Epithelial cell of prostate (primary cell): ENCODE results near the gene MVP.
"Not testable (repeated sequence)": the region's sequence is repeated elsewhere in the genome, so short reads cannot be mapped to it uniquely, and the experiment has no call there.

Experiments used
- DNase-seq: peaks from one replicate; pipeline ENCODE4 v3.0.0-alpha.2; 2011; ENCODE audit warnings: low read depth, low spot score
- H3K27ac ChIP-seq: fragments of 450-650 bp; 2 replicates; pipeline ENCODE4 v1.5.1; 2017; ENCODE audit warnings: mild to moderate bottlenecking

Gene MVP

GRCh38 chr16:29820271-29820701, at the start of gene MVP:
MVP (plus strand) TSS chr16:29820462; CDS start chr16:29830550, 10,088 bp downstream.
- DNase-seq, result no peak
- peak within 1 kb of the TSS; percentile 96 for H3K27ac ChIP-seq

GRCh38 chr16:29772330-29772729, 47.9 kb upstream of the MVP start:
- not testable (repeated sequence) for H3K27ac ChIP-seq, DNase-seq

- no peak for DNase-seq
- H3K27ac ChIP-seq, result no peak overlapping the region
Measured at GRCh38 chr16:29774730-29775129, 45.5 kb upstream of the MVP start.

- no peak overlapping the region for H3K27ac ChIP-seq
- DNase-seq, result no peak
Measured at GRCh38 chr16:29775742-29776408, 44.4 kb upstream of the MVP start.

GRCh38 chr16:29777576-29778350, 42.5 kb upstream of the MVP start, which contains the start of gene ZG16:
ZG16 (plus strand) TSS chr16:29778256; CDS start chr16:29779267, 1,011 bp downstream.
- no peak within 1 kb of the TSS for H3K27ac ChIP-seq
- no peak for DNase-seq

- no peak overlapping the region for H3K27ac ChIP-seq
- DNase-seq, result no peak
Measured at GRCh38 chr16:29779474-29779873, 40.8 kb upstream of the MVP start.

GRCh38 chr16:29783094-29783953, 36.9 kb upstream of the MVP start:
- H3K27ac ChIP-seq, DNase-seq: not testable (repeated sequence)

- no peak overlapping the region for H3K27ac ChIP-seq
- no peak for DNase-seq
Measured at GRCh38 chr16:29784157-29784556, 36.1 kb upstream of the MVP start.

- no peak overlapping the region for H3K27ac ChIP-seq
Measured at GRCh38 chr16:29784901-29785500, 35.3 kb upstream of the MVP start.

GRCh38 chr16:29787155-29787554, 33.1 kb upstream of the MVP start:
- not testable (repeated sequence) for DNase-seq

More at GRCh38 chr16:29784901-29785500, 35.3 kb upstream of the MVP start:
- DNase-seq, result no peak

GRCh38 chr16:29789775-29790182, 30.5 kb upstream of the MVP start:
- peak overlapping the region; percentile 44 for H3K27ac ChIP-seq
- no peak for DNase-seq

More at GRCh38 chr16:29787155-29787554, 33.1 kb upstream of the MVP start:
- not testable (repeated sequence) for H3K27ac ChIP-seq

GRCh38 chr16:29790183-29790948, 29.9 kb upstream of the MVP start, which contains the start of gene KIF22:
KIF22 (plus strand) TSS chr16:29790751; CDS start chr16:29790760, 9 bp downstream.
- peak within 1 kb of the TSS; percentile 44 for H3K27ac ChIP-seq
- peak; percentile 93 for DNase-seq

- peak overlapping the region; percentile 24 for H3K27ac ChIP-seq
- no peak for DNase-seq
Measured at GRCh38 chr16:29790949-29791844, 29.1 kb upstream of the MVP start.

- DNase-seq, result no peak
- H3K27ac ChIP-seq, result peak overlapping the region; percentile 24
Measured at GRCh38 chr16:29791845-29792807, 28.1 kb upstream of the MVP start.

- H3K27ac ChIP-seq, DNase-seq: not testable (repeated sequence)
Measured at GRCh38 chr16:29793153-29793552, 27.1 kb upstream of the MVP start.

GRCh38 chr16:29794231-29794710, 26.0 kb upstream of the MVP start:
- H3K27ac ChIP-seq, result no peak overlapping the region
- DNase-seq, result no peak

GRCh38 chr16:29802416-29802935, 17.8 kb upstream of the MVP start:
- no peak overlapping the region for H3K27ac ChIP-seq
- DNase-seq, result no peak
